ENCODE data around the gene PEAK1. TPM values are rescaled to one million over a fixed set of nuclear protein-coding genes. Genes with fewer than 3 reads are reported as not detected.

PEAK1 gene
- total RNA-seq, 1 experiment from 2014 or later = 36.7 TPM

GRCh38 chr15:77348511-77348910 is 71.4 kb downstream of the PEAK1 start:
- Histone ChIP-seq H3K27ac (ENCODE audit: low read depth, low read length, poor library complexity, severe bottlenecking) (no peak overlapping the region), H3K4me1 (ENCODE audit: insufficient read depth, low read length, poor library complexity, severe bottlenecking) (no peaks in the 10 kb centered on the region), H3K4me3 (ENCODE audit: low read depth, low read length, poor library complexity, severe bottlenecking) (no peak overlapping the region), H3K27me3 (replicated peaks; ENCODE audit: insufficient read depth, low read depth, low read length, poor library complexity) (no peaks in the 10 kb centered on the region), H3K36me3 (ENCODE audit: insufficient read depth, low read length, poor library complexity, severe bottlenecking) (no peaks in the 10 kb centered on the region), H3K9me3 (ENCODE audit: low read depth, low read length, poor library complexity, severe bottlenecking) (no peaks in the 10 kb centered on the region)
- intact Hi-C loops (cut with micrococcal nuclease; ENCODE audit: unreplicated experiment) = no loop called here
- ChIA-PET CTCF (no interaction called here), POLR2A (ENCODE audit: low non-redundant PET) (no interaction called here)
- BruUV-seq (replicated peaks) = no TSS peak
- no peak for TF ChIP-seq CTCF (conservative IDR thresholded peaks at IDR 0.05; ENCODE audit: low read depth, low read length)
- no peak for TF ChIP-seq EZH2 (IDR thresholded peaks at IDR 0.05; ENCODE audit: borderline replicate concordance, low read depth, low read length, poor library complexity, severe bottlenecking)
- DNase-seq (ENCODE audit: low spot score) = no peak

DNA sequence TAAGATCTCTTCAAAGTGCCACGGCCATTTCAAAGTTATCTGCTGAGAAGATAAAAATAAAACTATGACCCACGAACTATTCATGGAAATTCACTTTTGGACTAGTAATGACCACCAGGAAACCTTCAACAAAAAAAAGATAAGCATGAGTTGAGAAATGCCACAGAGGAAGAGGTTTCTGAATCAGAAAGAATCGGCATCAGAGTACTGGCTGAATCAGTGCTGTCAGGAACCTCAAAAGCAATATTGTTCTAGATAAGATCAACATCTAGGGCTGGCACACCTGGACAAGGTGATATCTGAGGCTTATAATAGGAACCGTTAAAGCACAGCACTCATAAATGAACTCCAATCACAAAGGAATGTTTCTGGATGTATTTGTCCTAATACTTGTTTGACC is 72.7 kb downstream of the PEAK1 start:
- no peak for TF ChIP-seq EZH2 (IDR thresholded peaks at IDR 0.05; ENCODE audit: borderline replicate concordance, low read depth, low read length, poor library complexity, severe bottlenecking)
- no peak for TF ChIP-seq CTCF (conservative IDR thresholded peaks at IDR 0.05; ENCODE audit: low read depth, low read length)
- ChIA-PET POLR2A (ENCODE audit: low non-redundant PET) (no interaction called here), CTCF (no interaction called here)
- intact Hi-C loops (cut with micrococcal nuclease; ENCODE audit: unreplicated experiment) = no loop called here
- Histone ChIP-seq H3K4me1 (ENCODE audit: insufficient read depth, low read length, poor library complexity, severe bottlenecking) (no peaks in the 10 kb centered on the region), H3K27me3 (replicated peaks; ENCODE audit: insufficient read depth, low read depth, low read length, poor library complexity) (no peaks in the 10 kb centered on the region), H3K36me3 (ENCODE audit: insufficient read depth, low read length, poor library complexity, severe bottlenecking) (no peaks in the 10 kb centered on the region), H3K27ac (ENCODE audit: low read depth, low read length, poor library complexity, severe bottlenecking) (no peak overlapping the region), H3K9me3 (ENCODE audit: low read depth, low read length, poor library complexity, severe bottlenecking) (no peaks in the 10 kb centered on the region), H3K4me3 (ENCODE audit: low read depth, low read length, poor library complexity, severe bottlenecking) (no peak overlapping the region)
- no peak for DNase-seq (ENCODE audit: low spot score)
- BruUV-seq (replicated peaks) = no TSS peak

DNA sequence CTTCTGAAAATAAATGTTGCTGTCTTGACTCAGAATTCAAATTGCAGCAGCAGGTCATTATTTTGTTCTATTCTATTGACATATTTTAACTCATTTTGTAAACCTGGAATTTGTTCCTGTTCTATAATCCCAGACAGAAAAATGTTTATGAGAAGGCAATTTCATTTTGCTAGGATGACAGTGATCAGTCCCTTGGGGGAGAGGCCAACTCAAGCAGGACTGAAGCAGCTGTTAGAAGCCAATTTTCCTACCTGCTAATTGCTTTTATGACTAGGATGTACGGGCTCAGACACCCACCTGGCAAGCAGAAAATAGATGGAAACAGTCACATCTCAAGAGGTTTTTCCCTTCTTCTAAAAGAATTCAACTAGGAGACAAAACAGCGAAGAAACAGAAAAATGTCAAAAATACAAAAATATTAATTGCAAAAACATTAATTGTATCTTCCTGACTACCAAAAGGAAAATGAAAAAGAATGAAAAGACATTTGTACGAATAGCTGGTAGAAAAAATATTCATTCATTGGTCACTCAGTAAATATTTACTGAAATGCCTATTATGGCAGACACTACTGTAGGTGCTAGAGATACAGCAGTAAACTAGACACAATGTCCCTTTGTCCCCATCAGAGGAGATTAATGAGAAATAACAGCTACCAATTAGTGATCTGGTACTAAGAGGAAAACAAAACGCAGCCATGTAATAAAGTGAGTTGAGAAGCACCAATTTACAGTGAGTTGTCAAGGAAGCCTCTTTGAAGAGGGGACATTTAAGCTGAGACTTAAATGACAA is 73.5 kb downstream of the PEAK1 start:
- Histone ChIP-seq H3K9me3 (ENCODE audit: low read depth, low read length, poor library complexity, severe bottlenecking) (peaks cover 3% of the 10 kb centered on the region), H3K27ac (ENCODE audit: low read depth, low read length, poor library complexity, severe bottlenecking) (no peak overlapping the region), H3K4me1 (ENCODE audit: insufficient read depth, low read length, poor library complexity, severe bottlenecking) (no peaks in the 10 kb centered on the region), H3K4me3 (ENCODE audit: low read depth, low read length, poor library complexity, severe bottlenecking) (no peak overlapping the region), H3K27me3 (replicated peaks; ENCODE audit: insufficient read depth, low read depth, low read length, poor library complexity) (no peaks in the 10 kb centered on the region), H3K36me3 (ENCODE audit: insufficient read depth, low read length, poor library complexity, severe bottlenecking) (no peaks in the 10 kb centered on the region)
- intact Hi-C loops (cut with micrococcal nuclease; ENCODE audit: unreplicated experiment) = no loop called here
- no TSS peak for BruUV-seq (replicated peaks)
- no peak for DNase-seq (ENCODE audit: low spot score)
- no peak for TF ChIP-seq EZH2 (IDR thresholded peaks at IDR 0.05; ENCODE audit: borderline replicate concordance, low read depth, low read length, poor library complexity, severe bottlenecking)
- no peak for TF ChIP-seq CTCF (conservative IDR thresholded peaks at IDR 0.05; ENCODE audit: low read depth, low read length)
- CTCF ChIA-PET = no interaction called here
- POLR2A ChIA-PET (ENCODE audit: low non-redundant PET) = no interaction called here
